IMR-90 (cell line): ENCODE results near the gene PIK3CA. TPM values are rescaled to one million over a fixed set of nuclear protein-coding genes. Genes with fewer than 3 reads are reported as not detected.
A peak's percentile ranks its signal among the peaks of the same experiment; 100 is the strongest.

Experiments used
- ATAC-seq: fragments of 200-7000 bp; cut with Tn5 transposase; 2 replicates; pipeline ENCODE4 v1.9.1; 2020; ENCODE audit warnings: low read depth, mild to moderate bottlenecking, moderate library complexity
- BruUV-seq: library from RNA; stranded (reverse); fragments of 400-500 nt; replicated peaks from 2 replicates; lab custom pipeline; 2021; lab: Mats Ljungman, UMichigan
- CTCF ChIA-PET: fragments of 300-600 bp; formaldehyde crosslinking; extraction: SDS; loops from one replicate; lab custom pipeline; 2021; ENCODE audit warnings: antibody characterized with exemption; lab: Yijun Ruan, JAX
- POLR2A ChIA-PET: fragments of 300-600 bp; sonication (Branson Sonifier 250); formaldehyde crosslinking; loops from one replicate; lab custom pipeline; 2022; ENCODE audit warnings: antibody characterized with exemption; ENCODE audit not compliant: unreplicated experiment; lab: Charles Lee
- DNase-seq: peaks from one replicate; pipeline ENCODE4 v3.0.0; 2013
- H2AFZ ChIP-seq: replicated peaks from 2 replicates; pipeline ENCODE3; 2013; ENCODE audit warnings: low read length, mild to moderate bottlenecking; ENCODE audit not compliant: poor library complexity
- H2AK5ac ChIP-seq: 2 replicates; pipeline ENCODE4 v1.6.1; 2013; ENCODE audit warnings: low read depth, low read length, inconsistent platforms
- H2AK9ac ChIP-seq: replicated peaks from 2 replicates; pipeline ENCODE3; 2013; ENCODE audit warnings: mild to moderate bottlenecking, low read depth, low read length, moderate library complexity; ENCODE audit not compliant: poor library complexity
- H2BK120ac ChIP-seq: 2 replicates; pipeline ENCODE4 v1.6.1; 2013; ENCODE audit warnings: low read depth, low read length, inconsistent platforms
- H2BK15ac ChIP-seq: 3 replicates; pipeline ENCODE4 v1.6.1; 2013; ENCODE audit warnings: low read depth, low read length, inconsistent platforms
- H2BK20ac ChIP-seq: 2 replicates; pipeline ENCODE4 v1.6.1; 2013; ENCODE audit warnings: low read depth, mild to moderate bottlenecking, inconsistent platforms, low read length, moderate library complexity
- H2BK5ac ChIP-seq: 2 replicates; pipeline ENCODE4 v1.6.1; 2013; ENCODE audit warnings: mild to moderate bottlenecking, low read depth, low read length, inconsistent platforms; ENCODE audit not compliant: poor library complexity, severe bottlenecking
- H3K14ac ChIP-seq: replicated peaks from 2 replicates; pipeline ENCODE4 v1.6.1; 2013; ENCODE audit warnings: low read depth, low read length, inconsistent platforms
- H3K18ac ChIP-seq: 2 replicates; pipeline ENCODE4 v1.6.1; 2013; ENCODE audit warnings: low read depth, low read length, control low read depth
- H3K23ac ChIP-seq: 2 replicates; pipeline ENCODE4 v1.6.1; 2013; ENCODE audit warnings: low read depth, low read length, inconsistent platforms
- H3K27ac ChIP-seq: 2 replicates; pipeline ENCODE4 v1.5.1; 2013; ENCODE audit warnings: mild to moderate bottlenecking, control low read depth, low read length; ENCODE audit not compliant: insufficient read depth
- H3K27me3 ChIP-seq: 2 replicates; pipeline ENCODE4 v1.6.1; 2013; ENCODE audit warnings: low read length; ENCODE audit not compliant: control insufficient read depth, insufficient read depth
- H3K36me3 ChIP-seq: 2 replicates; pipeline ENCODE4 v1.6.1; 2013; ENCODE audit warnings: low read length, mixed read lengths; ENCODE audit not compliant: control insufficient read depth, insufficient read depth
- H3K4ac ChIP-seq: 2 replicates; pipeline ENCODE4 v1.6.1; 2013; ENCODE audit warnings: low read depth, low read length, inconsistent platforms
- H3K4me1 ChIP-seq: 2 replicates; pipeline ENCODE4 v1.6.1; 2013; ENCODE audit warnings: low read length, mixed read lengths; ENCODE audit not compliant: control insufficient read depth, insufficient read depth
- H3K4me2 ChIP-seq: 2 replicates; pipeline ENCODE4 v1.6.1; 2013; ENCODE audit warnings: low read depth, mild to moderate bottlenecking, control low read depth, low read length, moderate library complexity
- H3K4me3 ChIP-seq: 2 replicates; pipeline ENCODE4 v1.5.1; 2013; ENCODE audit warnings: low read depth, mild to moderate bottlenecking, control low read depth, low read length, moderate library complexity; ENCODE audit not compliant: insufficient read depth
- H3K56ac ChIP-seq: 2 replicates; pipeline ENCODE4 v1.6.1; 2013; ENCODE audit warnings: low read length, inconsistent platforms; ENCODE audit not compliant: insufficient read depth; ENCODE audit errors: extremely low read depth
- H3K79me1 ChIP-seq, 2 experiments: 2 replicates each; pipeline ENCODE4 v1.6.1; 2013; ENCODE audit warnings: low read length in 2 of 2, inconsistent platforms in 1 of 2, low read depth in 1 of 2
- H3K9ac ChIP-seq: 2 replicates; pipeline ENCODE4 v1.6.1; 2013; ENCODE audit warnings: low read depth, low read length, control low read depth
- H3K9me1 ChIP-seq: 2 replicates; pipeline ENCODE4 v1.6.1; 2013; ENCODE audit warnings: low read length, inconsistent platforms; ENCODE audit not compliant: insufficient read depth
- H3K9me3 ChIP-seq: 2 replicates; pipeline ENCODE4 v1.6.1; 2013; ENCODE audit warnings: low read length; ENCODE audit not compliant: control insufficient read depth, insufficient read depth
- H4K20me1 ChIP-seq: 2 replicates; pipeline ENCODE4 v1.6.1; 2013; ENCODE audit warnings: low read length, inconsistent platforms; ENCODE audit not compliant: insufficient read depth
- H4K5ac ChIP-seq: 2 replicates; pipeline ENCODE4 v1.6.1; 2013; ENCODE audit warnings: mild to moderate bottlenecking, low read depth, low read length, control low read depth
- H4K8ac ChIP-seq, 2 experiments: 2 replicates each; pipeline ENCODE4 v1.6.1; 2013; ENCODE audit warnings: low read depth in 2 of 2, low read length in 2 of 2, control low read depth in 1 of 2, inconsistent platforms in 1 of 2
- H4K91ac ChIP-seq: 2 replicates; pipeline ENCODE4 v1.6.1; 2013; ENCODE audit warnings: low read depth, low read length, inconsistent platforms; ENCODE audit not compliant: insufficient read depth
- BHLHE40 ChIP-seq: fragments of 150-350 bp; IDR thresholded peaks from 2 replicates; pipeline ENCODE4 v1.6.1; 2016; ENCODE audit warnings: mild to moderate bottlenecking, low read depth, low read length
- CEBPB ChIP-seq: IDR thresholded peaks from 2 replicates; pipeline ENCODE4 v1.6.1; 2012; ENCODE audit warnings: low read depth, low read length, improper control_type of control experiment
- CHD1 ChIP-seq: IDR thresholded peaks from 2 replicates; pipeline ENCODE4 v1.6.1; 2012; ENCODE audit warnings: low read depth, low read length, improper control_type of control experiment
- MAZ ChIP-seq: IDR thresholded peaks from 2 replicates; pipeline ENCODE4 v1.6.1; 2012; ENCODE audit warnings: low read depth, mild to moderate bottlenecking, low read length, improper control_type of control experiment, moderate library complexity, borderline replicate concordance
- POLR2A ChIP-seq: IDR thresholded peaks from 2 replicates; pipeline ENCODE4 v1.6.1; 2012; ENCODE audit warnings: mild to moderate bottlenecking, low read depth, low read length
- RAD21 ChIP-seq: IDR thresholded peaks from 2 replicates; pipeline ENCODE4 v1.6.1; 2012; ENCODE audit warnings: low read length, improper control_type of control experiment
- RCOR1 ChIP-seq: IDR thresholded peaks from 2 replicates; pipeline ENCODE4 v1.6.1; 2012; ENCODE audit warnings: mild to moderate bottlenecking, low read length, improper control_type of control experiment; ENCODE audit not compliant: insufficient replicate concordance
- RFX5 ChIP-seq: IDR thresholded peaks from 2 replicates; pipeline ENCODE4 v1.8.0; 2012; ENCODE audit warnings: low read depth, mild to moderate bottlenecking, low read length, moderate library complexity
- WGBS, 2 experiments: methylation state at CpG; one replicate each; pipeline versions ENCODE4 v1.1.5 to v1.1.7; 2013; ENCODE audit warnings: missing lambda C conversion rate in 2 of 2; ENCODE audit not compliant: insufficient read length in 1 of 2; ENCODE audit errors: extremely low coverage in 2 of 2; 5-methylcytosine and 5-hydroxymethylcytosine counted together
- dilution Hi-C: fragments of 300-500 bp; cut with HindIII; formaldehyde crosslinking; loops from one replicate; pipeline ENCODE4 v1.14.3; 2018; ENCODE audit warnings: low sequenced_read_pairs; ENCODE audit not compliant: unreplicated experiment
- in situ Hi-C: fragments of 300-500 bp; cut with MboI; formaldehyde crosslinking; loops from 3 replicates; pipeline ENCODE4 v1.14.3; 2019; ENCODE audit warnings: low sequenced_read_pairs, inconsistent platforms, mixed read lengths
- intact Hi-C: fragments of 100-400 bp; cut with micrococcal nuclease; formaldehyde crosslinking; loops from 2 replicates; pipeline ENCODE4 v1.10.0; 2022
- polyA plus RNA-seq, 3 experiments: library from polyadenylated mRNA; depleted of rRNA; stranded (reverse); fragments of >200 nt; gene quantifications; 2 replicates each; pipeline ENCODE4 v1.2.3, GENCODE V29; 2012; ENCODE audit warnings: low replicate concordance in 1 of 3
- total RNA-seq: library from RNA; depleted of rRNA; stranded (reverse); fragments of >200 nt; gene quantifications from 2 replicates; pipeline ENCODE4 v1.2.3, GENCODE V29; 2012

PIK3CA gene
- total and polyA plus RNA-seq, 2 of the 4 experiments (the other 2 are of a cell fraction): 5.7 to 22.4 TPM

DNA sequence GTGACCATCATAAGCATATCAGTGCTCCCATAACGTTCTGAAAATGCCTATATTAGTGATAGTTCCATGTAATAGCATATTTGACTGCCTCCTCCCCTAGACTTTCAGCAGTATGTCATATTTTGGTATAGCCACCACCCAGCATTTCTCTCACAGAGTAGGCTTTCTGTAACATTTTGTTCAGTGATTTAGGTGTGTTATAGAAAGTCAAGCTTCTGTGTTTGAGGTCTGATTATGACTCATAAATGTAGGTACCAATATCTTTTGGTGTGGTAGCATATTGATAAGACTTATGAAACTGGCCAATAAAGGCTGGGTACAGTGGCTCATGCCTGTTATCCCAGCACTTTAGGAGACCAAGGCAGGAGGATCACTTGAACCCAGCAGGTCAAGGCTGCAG is 42.3 kb upstream of the PIK3CA start:
- peaks cover 3% of the 10 kb centered on the region for H3K9me3 ChIP-seq
- dilution Hi-C loops (loop anchor here (25.0 kb wide), 1 partner anchor 181 kb away; no protein-coding TSS in a partner anchor), in situ Hi-C loops (loop anchor here (10.0 kb wide), 1 partner anchor 209 kb away; no protein-coding TSS in a partner anchor), intact Hi-C loops (loop anchor here (1.0 to 5.0 kb wide), 2 partner anchors 41 to 210 kb away; partner anchors contain the start of gene PIK3CA)
- no peak overlapping the region for H3K4ac ChIP-seq
- no peak overlapping the region for H4K91ac ChIP-seq
- H2AK9ac ChIP-seq: no peak overlapping the region
- H2AK5ac ChIP-seq: peak overlapping the region; percentile 15
- no peaks in the 10 kb centered on the region for H3K36me3 ChIP-seq
- H4K20me1 ChIP-seq: no peaks in the 10 kb centered on the region
- WGBS, 2 experiments: no CpG with 5 or more reads among the region's 1 CpG
- H3K9ac ChIP-seq: no peak overlapping the region
- TF ChIP-seq RFX5: no peak
- TF ChIP-seq RAD21: no peak
- TF ChIP-seq BHLHE40: no peak
- TF ChIP-seq CEBPB: no peak
- no peak for TF ChIP-seq MAZ
- no peak for TF ChIP-seq POLR2A
- TF ChIP-seq CHD1: no peak
- no peak for TF ChIP-seq RCOR1
- ATAC-seq (no peak), DNase-seq (no peak)
- no peak overlapping the region for H2AFZ ChIP-seq
- H3K4me3 ChIP-seq: no peak overlapping the region
- no peak overlapping the region for H3K56ac ChIP-seq
- CTCF ChIA-PET: interaction anchor here (0.5 to 1.4 kb wide), 4 partner anchors 12 to 1760 kb away, joined by 3 to 4 read pairs (median 3); no protein-coding TSS in a partner anchor
- H3K27ac ChIP-seq: no peak overlapping the region
- peaks cover 3% of the 10 kb centered on the region; the same call in 1 of the 2 replicates for H3K9me1 ChIP-seq
- no peak overlapping the region for H3K18ac ChIP-seq
- BruUV-seq: no TSS peak
- H2BK20ac ChIP-seq: no peak overlapping the region
- H4K8ac ChIP-seq: no peak overlapping the region
- no peak overlapping the region for H2BK120ac ChIP-seq
- H4K5ac ChIP-seq: no peak overlapping the region
- no peaks in the 10 kb centered on the region for H3K27me3 ChIP-seq
- POLR2A ChIA-PET: no interaction called here
- no peak overlapping the region for H3K4me2 ChIP-seq
- no peak overlapping the region for H2BK5ac ChIP-seq
- no peak overlapping the region for H3K23ac ChIP-seq
- peak overlapping the region; percentile 74; the same call in 2 of the 3 replicates for H2BK15ac ChIP-seq
- no peaks in the 10 kb centered on the region; a peak in 1 of 4 replicates for H3K79me1 ChIP-seq
- peaks cover 4% of the 10 kb centered on the region for H3K4me1 ChIP-seq
- H3K14ac ChIP-seq: no peak overlapping the region
